HG03354 (cell line): Measurements from ENCODE around the gene NFIB.
A peak's percentile ranks its signal among the peaks of the same experiment; 100 is the strongest.

Experiments used
- ATAC-seq: cut with Tn5 transposase; IDR thresholded peaks from one replicate; pipeline ENCODE4 v1.9.1; 2021; ENCODE audit warnings: mild to moderate bottlenecking; ENCODE audit not compliant: unreplicated experiment, poor library complexity, severe bottlenecking

Gene NFIB

GRCh38 chr9:14313951-14314423, at the start of gene NFIB:
Gene NFIB (minus strand): TSS chr9:14314141. CDS start chr9:14313511, 630 bp downstream.
- ATAC-seq, result no peak

GRCh38 chr9:14362175-14362574, 48.2 kb upstream of the NFIB start:
- no peak for ATAC-seq

- ATAC-seq, result no peak
Measured at GRCh38 chr9:14361074-14361473, 47.1 kb upstream of the NFIB start.

- no peak for ATAC-seq
Measured at GRCh38 chr9:14358523-14358922, 44.6 kb upstream of the NFIB start.

- no peak for ATAC-seq
Measured at GRCh38 chr9:14356351-14357265, 42.7 kb upstream of the NFIB start.

- no peak for ATAC-seq
Measured at GRCh38 chr9:14354201-14354600, 40.3 kb upstream of the NFIB start.

- peak; percentile 89 for ATAC-seq
Measured at GRCh38 chr9:14353222-14354056, 39.5 kb upstream of the NFIB start.

GRCh38 chr9:14352503-14352902, 38.6 kb upstream of the NFIB start:
- ATAC-seq, result no peak

- no peak for ATAC-seq
Measured at GRCh38 chr9:14351221-14351836, 37.4 kb upstream of the NFIB start.

GRCh38 chr9:14350754-14351153, 36.8 kb upstream of the NFIB start:
- ATAC-seq, result no peak

GRCh38 chr9:14350349-14350728, 36.4 kb upstream of the NFIB start:
- no peak for ATAC-seq

GRCh38 chr9:14349447-14350348, 35.8 kb upstream of the NFIB start:
- no peak for ATAC-seq

GRCh38 chr9:14349146-14349446, 35.2 kb upstream of the NFIB start:
- no peak for ATAC-seq

GRCh38 chr9:14348373-14349145, 34.6 kb upstream of the NFIB start:
- ATAC-seq, result no peak

GRCh38 chr9:14348123-14348372, 34.1 kb upstream of the NFIB start:
- ATAC-seq, result no peak

- no peak for ATAC-seq
Measured at GRCh38 chr9:14347406-14348122, 33.6 kb upstream of the NFIB start.

GRCh38 chr9:14346811-14347405, 33.0 kb upstream of the NFIB start:
- no peak for ATAC-seq

- ATAC-seq, result no peak
Measured at GRCh38 chr9:14346231-14346791, 32.4 kb upstream of the NFIB start.
